ENCODE data around the gene GTF3A. TPM values are rescaled to one million over a fixed set of nuclear protein-coding genes. Genes with fewer than 3 reads are reported as not detected.

GTF3A gene
- total RNA-seq, 4 donors from 2014 or later, result 43.1 to 195 (median 60.0) TPM

DNA sequence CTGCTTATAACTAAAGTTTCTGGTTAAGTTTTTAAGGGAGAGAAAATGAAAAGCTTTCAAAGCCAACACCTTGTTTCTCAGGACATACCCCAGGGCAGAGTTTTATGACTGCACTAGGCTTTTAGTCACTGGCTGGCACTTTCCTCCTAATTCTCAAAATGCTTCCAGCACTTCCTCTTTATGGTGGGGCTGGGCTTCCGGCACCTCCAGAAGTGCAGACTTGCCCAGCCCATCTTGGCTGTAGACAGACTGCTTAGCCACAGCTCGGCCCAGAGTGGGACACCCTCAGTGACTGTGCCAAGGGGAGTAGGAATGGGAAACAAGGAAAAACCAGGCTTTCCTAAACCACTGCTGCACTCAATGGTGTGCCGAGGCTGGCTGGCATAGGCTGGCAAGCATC, 23.2 kb upstream of the GTF3A start:
- H3K27me3 ChIP-seq, result no peaks in the 10 kb centered on the region
- in situ Hi-C loops (cut with MboI; ENCODE audit: low pct_ligation_motif_present in 1 of 4, low pct_unique_long_range_greater_than_20kb in 1 of 4, low sequenced_read_pairs in 3 of 4) (no loop called here), intact Hi-C loops (cut with DNase I; ENCODE audit: low total_unique reads) (no loop called here)
- TF ChIP-seq POLR2AphosphoS5 (IDR thresholded peaks at IDR 0.05), result no peak
- TF ChIP-seq, protein P1, sequence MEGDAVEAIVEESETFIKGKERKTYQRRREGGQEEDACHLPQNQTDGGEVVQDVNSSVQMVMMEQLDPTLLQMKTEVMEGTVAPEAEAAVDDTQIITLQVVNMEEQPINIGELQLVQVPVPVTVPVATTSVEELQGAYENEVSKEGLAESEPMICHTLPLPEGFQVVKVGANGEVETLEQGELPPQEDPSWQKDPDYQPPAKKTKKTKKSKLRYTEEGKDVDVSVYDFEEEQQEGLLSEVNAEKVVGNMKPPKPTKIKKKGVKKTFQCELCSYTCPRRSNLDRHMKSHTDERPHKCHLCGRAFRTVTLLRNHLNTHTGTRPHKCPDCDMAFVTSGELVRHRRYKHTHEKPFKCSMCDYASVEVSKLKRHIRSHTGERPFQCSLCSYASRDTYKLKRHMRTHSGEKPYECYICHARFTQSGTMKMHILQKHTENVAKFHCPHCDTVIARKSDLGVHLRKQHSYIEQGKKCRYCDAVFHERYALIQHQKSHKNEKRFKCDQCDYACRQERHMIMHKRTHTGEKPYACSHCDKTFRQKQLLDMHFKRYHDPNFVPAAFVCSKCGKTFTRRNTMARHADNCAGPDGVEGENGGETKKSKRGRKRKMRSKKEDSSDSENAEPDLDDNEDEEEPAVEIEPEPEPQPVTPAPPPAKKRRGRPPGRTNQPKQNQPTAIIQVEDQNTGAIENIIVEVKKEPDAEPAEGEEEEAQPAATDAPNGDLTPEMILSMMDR (IDR thresholded peaks at IDR 0.05), result no peak
- TF ChIP-seq EP300 (IDR thresholded peaks at IDR 0.05; ENCODE audit: low read depth), result no peak
- TF ChIP-seq POLR2A (IDR thresholded peaks at IDR 0.05), result no peak
- H3K4me1 ChIP-seq, result peaks cover 26 to 44% (median 34%) of the 10 kb centered on the region in 4 donors
- DNase-seq, result peak; percentile 66
- H3K27ac ChIP-seq, result peak overlapping the region in 3 of 4 donors; percentile 25 to 62 (median 59)
- H3K4me3 ChIP-seq, result no peak overlapping the region
- 21 to 80% methylated on average over 1 to 3 of the region's 3 CpGs for WGBS, 2 donors (ENCODE audit: low coverage in 1 of 2)
- H3K9me3 ChIP-seq, result no peaks in the 10 kb centered on the region
- no peaks in the 10 kb centered on the region for H3K36me3 ChIP-seq

DNA sequence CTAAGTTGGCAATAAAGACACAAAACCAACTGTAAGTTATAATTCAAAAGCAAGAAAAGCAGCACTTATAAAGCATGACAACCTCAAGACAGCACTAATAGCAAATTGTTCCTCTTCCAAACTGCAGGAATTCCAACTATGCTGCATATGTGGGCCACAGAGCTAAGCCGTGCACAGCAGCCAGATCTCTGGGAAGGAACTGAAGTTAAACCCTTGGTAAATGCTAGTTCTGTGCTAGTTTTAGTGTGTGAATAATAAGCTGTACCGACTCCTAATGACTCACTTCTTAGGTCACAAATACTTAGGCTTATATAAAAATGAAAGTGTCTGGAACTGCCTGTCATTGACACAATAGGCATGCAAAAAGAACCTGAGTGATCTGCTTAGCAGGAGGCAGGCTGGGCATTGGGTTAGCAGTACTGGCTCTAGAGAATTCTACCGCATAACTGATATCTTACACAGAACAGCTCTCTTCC, 21.2 kb upstream of the GTF3A start:
- no peaks in the 10 kb centered on the region for H3K27me3 ChIP-seq
- peaks cover 26 to 46% (median 37%) of the 10 kb centered on the region in 4 donors for H3K4me1 ChIP-seq
- no peaks in the 10 kb centered on the region for H3K36me3 ChIP-seq
- DNase-seq, result no peak
- TF ChIP-seq, protein P1 (IDR thresholded peaks at IDR 0.05), result no peak
- TF ChIP-seq POLR2A (IDR thresholded peaks at IDR 0.05), result no peak
- TF ChIP-seq POLR2AphosphoS5 (IDR thresholded peaks at IDR 0.05), result no peak
- no peak for TF ChIP-seq EP300 (IDR thresholded peaks at IDR 0.05; ENCODE audit: low read depth)
- no peak overlapping the region for H3K4me3 ChIP-seq
- in situ Hi-C loops (cut with MboI; ENCODE audit: low pct_ligation_motif_present in 1 of 4, low pct_unique_long_range_greater_than_20kb in 1 of 4, low sequenced_read_pairs in 3 of 4), result no loop called here
- no peaks in the 10 kb centered on the region for H3K9me3 ChIP-seq
- H3K27ac ChIP-seq, result peak overlapping the region; percentile 69 to 83 (median 75)
- intact Hi-C loops (cut with DNase I; ENCODE audit: low total_unique reads), result no loop called here
- 10% methylated on average over 3 of the region's 3 CpGs; no CpG with 5 or more reads in 1 of the 2 donors for WGBS, 2 donors (ENCODE audit: low coverage in 1 of 2)

DNA sequence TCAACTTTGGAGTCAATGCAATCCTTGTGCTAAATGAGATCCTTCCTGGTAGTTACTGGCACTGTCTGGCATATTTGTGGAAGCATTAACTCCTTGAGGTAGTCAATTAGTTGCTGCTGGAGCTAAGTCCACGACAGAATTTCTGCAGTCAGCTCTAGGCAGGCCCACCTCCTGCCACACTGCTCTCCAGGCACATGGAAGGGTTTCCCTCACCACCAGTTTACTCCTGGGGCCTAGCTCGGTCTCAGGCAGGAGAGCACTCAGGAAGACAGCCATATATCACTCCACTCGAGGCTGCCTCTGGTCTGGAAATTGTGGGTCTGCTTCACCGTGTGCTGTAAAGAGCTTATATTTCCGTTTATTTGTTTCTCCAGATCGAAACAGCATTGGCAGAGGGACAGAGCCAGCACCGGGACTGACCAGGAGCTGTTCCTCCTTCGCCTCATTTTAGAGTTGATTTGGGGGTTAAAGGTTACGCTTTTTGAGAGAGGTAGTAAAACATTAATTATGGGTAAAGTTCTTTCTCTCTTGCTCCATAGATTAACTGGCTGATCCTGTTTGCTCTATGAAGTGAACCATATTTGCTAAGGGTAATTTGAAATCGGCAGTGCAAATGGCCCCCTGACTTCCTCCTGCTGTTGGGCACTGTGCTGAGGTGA, 20.6 kb upstream of the GTF3A start:
- peaks cover 26 to 46% (median 37%) of the 10 kb centered on the region in 4 donors for H3K4me1 ChIP-seq
- WGBS, 2 donors (ENCODE audit: low coverage in 1 of 2), result 26 to 32% methylated on average over 8 to 10 of the region's 10 CpGs
- intact Hi-C loops (cut with DNase I; ENCODE audit: low total_unique reads), result no loop called here

DNA sequence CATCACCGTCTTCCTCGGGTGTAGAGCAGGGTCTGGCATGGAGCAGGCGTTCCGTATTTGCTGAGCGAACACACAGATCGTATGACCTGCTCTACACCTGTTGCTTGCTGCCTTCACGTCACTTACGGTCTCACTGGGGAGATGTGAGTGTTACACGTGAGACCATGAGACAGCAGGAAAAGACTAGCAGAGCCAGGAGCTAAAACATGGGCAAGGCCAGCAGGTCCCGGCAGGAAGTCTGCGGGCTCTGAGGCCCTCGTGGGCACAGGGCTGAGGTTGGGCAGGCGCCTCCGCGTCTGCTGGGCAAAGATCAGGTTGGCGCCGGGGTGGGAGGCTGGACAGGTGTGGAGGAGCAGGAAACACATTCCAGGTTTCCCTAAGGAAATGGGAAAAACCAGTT, 19.7 kb upstream of the GTF3A start:
- H3K4me1 ChIP-seq, result peaks cover 26 to 46% (median 37%) of the 10 kb centered on the region in 4 donors
- in situ Hi-C loops (cut with MboI; ENCODE audit: low pct_ligation_motif_present in 1 of 4, low pct_unique_long_range_greater_than_20kb in 1 of 4, low sequenced_read_pairs in 3 of 4), result no loop called here

More for the DNA sequence above, 20.6 kb upstream of the GTF3A start:
- peak; percentile 49 for DNase-seq
- H3K9me3 ChIP-seq, result no peaks in the 10 kb centered on the region
- TF ChIP-seq POLR2AphosphoS5 (IDR thresholded peaks at IDR 0.05) (no peak), EP300 (IDR thresholded peaks at IDR 0.05; ENCODE audit: low read depth) (no peak), POLR2A (IDR thresholded peaks at IDR 0.05) (no peak)
- TF ChIP-seq, protein P1 (IDR thresholded peaks at IDR 0.05), result no peak
- no peaks in the 10 kb centered on the region for H3K27me3 ChIP-seq
- H3K27ac ChIP-seq, result peak overlapping the region; percentile 69 to 83 (median 75)
- H3K36me3 ChIP-seq, result no peaks in the 10 kb centered on the region
- in situ Hi-C loops (cut with MboI; ENCODE audit: low pct_ligation_motif_present in 1 of 4, low pct_unique_long_range_greater_than_20kb in 1 of 4, low sequenced_read_pairs in 3 of 4), result no loop called here
- no peak overlapping the region for H3K4me3 ChIP-seq

More for the DNA sequence above, 19.7 kb upstream of the GTF3A start:
- Histone ChIP-seq H3K27ac (peak overlapping the region; percentile 69 to 83 (median 75)), H3K4me3 (no peak overlapping the region), H3K36me3 (no peaks in the 10 kb centered on the region), H3K9me3 (no peaks in the 10 kb centered on the region), H3K27me3 (no peaks in the 10 kb centered on the region)
- TF ChIP-seq, protein P1 (IDR thresholded peaks at IDR 0.05), result no peak
- TF ChIP-seq POLR2AphosphoS5 (IDR thresholded peaks at IDR 0.05), result peak in 1 of 3 donors; percentile 45
- peak; percentile 38 for TF ChIP-seq POLR2A (IDR thresholded peaks at IDR 0.05)
- DNase-seq, result peak; percentile 77
- 58 to 63% methylated on average over 5 to 17 of the region's 17 CpGs for WGBS, 2 donors (ENCODE audit: low coverage in 1 of 2)
- intact Hi-C loops (cut with DNase I; ENCODE audit: low total_unique reads), result no loop called here
